ENCODE results near the gene FLCN.

DNA sequence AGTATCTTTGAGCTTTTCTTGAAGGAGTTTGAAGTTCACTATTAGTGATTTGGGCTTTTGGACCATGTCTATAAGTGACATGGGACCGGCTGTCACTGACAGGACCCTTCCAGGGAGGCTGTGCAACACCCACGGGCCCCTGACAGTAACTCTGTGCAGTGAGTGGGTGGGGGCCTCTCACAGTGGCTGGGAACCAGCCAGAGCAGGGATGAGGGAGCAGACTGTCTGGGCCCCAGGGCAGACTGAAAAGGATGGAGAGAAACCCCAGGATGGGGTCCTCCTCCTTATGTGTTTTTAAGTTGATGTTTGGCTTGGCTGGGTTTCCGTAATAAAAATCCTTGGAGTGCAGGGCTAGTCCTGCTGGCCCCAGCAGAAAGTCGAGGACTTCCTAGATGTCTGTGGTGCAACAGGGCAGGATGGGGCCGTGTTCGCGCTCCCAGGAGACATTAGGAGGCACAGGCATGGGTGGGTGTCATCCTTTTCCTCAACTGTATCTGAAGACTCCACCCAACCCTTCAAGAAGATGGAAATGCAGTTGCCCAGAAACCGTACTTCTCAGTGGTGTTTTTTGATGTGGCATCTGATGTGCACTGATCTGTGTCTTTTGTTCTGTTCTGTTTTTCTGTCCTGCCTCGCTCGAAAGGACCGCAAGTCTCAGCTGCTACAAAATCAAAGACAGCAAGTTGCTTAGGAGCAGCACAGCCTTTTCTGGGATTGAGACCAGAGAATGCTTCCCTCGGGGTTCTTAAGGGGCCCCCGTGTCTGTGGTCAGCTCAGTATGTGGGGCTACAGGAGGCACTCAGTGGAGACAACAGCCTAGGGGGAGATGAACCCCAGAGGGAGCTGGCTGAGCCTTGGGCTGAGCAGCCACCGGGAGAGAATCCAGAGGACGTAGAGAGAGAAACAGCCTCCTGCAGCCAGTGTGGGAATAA is 55.0 kb downstream of the FLCN start:
- TF ChIP-seq POLR2AphosphoS5 (IDR thresholded peaks at IDR 0.05): no peak
- TF ChIP-seq EP300 (conservative IDR thresholded peaks at IDR 0.05; ENCODE audit: poor library complexity, severe bottlenecking): no peak
- TF ChIP-seq SMC3 (conservative IDR thresholded peaks at IDR 0.05; ENCODE audit: poor library complexity): no peak
- TF ChIP-seq, protein P1, sequence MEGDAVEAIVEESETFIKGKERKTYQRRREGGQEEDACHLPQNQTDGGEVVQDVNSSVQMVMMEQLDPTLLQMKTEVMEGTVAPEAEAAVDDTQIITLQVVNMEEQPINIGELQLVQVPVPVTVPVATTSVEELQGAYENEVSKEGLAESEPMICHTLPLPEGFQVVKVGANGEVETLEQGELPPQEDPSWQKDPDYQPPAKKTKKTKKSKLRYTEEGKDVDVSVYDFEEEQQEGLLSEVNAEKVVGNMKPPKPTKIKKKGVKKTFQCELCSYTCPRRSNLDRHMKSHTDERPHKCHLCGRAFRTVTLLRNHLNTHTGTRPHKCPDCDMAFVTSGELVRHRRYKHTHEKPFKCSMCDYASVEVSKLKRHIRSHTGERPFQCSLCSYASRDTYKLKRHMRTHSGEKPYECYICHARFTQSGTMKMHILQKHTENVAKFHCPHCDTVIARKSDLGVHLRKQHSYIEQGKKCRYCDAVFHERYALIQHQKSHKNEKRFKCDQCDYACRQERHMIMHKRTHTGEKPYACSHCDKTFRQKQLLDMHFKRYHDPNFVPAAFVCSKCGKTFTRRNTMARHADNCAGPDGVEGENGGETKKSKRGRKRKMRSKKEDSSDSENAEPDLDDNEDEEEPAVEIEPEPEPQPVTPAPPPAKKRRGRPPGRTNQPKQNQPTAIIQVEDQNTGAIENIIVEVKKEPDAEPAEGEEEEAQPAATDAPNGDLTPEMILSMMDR (IDR thresholded peaks at IDR 0.05; ENCODE audit: poor library complexity, severe bottlenecking): no peak
- no peak for TF ChIP-seq EZH2 (IDR thresholded peaks at IDR 0.05; ENCODE audit: borderline replicate concordance, insufficient read depth, low read length, poor library complexity, severe bottlenecking)
- TF ChIP-seq RAD21 (conservative IDR thresholded peaks at IDR 0.05): no peak
- TF ChIP-seq TAF1 (IDR thresholded peaks at IDR 0.05; ENCODE audit: low read depth): no peak
- TF ChIP-seq MXI1 (conservative IDR thresholded peaks at IDR 0.05; ENCODE audit: poor library complexity, severe bottlenecking): no peak

Data from neural cell (in vitro differentiated cells).